ENCODE results near the gene SWSAP1. TPM values are rescaled to one million over a fixed set of nuclear protein-coding genes. Genes with fewer than 3 reads are reported as not detected.

The SWSAP1 gene
- polyA plus RNA-seq, 1 of the 3 experiments (the other 2 are of a cell fraction), result 2.8 TPM

- WGBS (ENCODE audit: low lambda C conversion rate), result 82% methylated on average over 5 of the region's 5 CpGs
- TF ChIP-seq CHD2 (IDR thresholded peaks at IDR 0.05; ENCODE audit: low read length, partially characterized antibody), result no peak
- TF ChIP-seq POLR2AphosphoS5 (IDR thresholded peaks at IDR 0.05; ENCODE audit: low read depth, low read length), result no peak
- no peak for TF ChIP-seq GABPA (IDR thresholded peaks at IDR 0.05; ENCODE audit: low read depth)
- no peak for TF ChIP-seq TAF1 (IDR thresholded peaks at IDR 0.05; ENCODE audit: borderline replicate concordance, low read depth, low read length)
- no peak for TF ChIP-seq EZH2phosphoT487 (IDR thresholded peaks at IDR 0.05; ENCODE audit: borderline replicate concordance, low read depth)
- no peak for TF ChIP-seq NFIC (IDR thresholded peaks at IDR 0.05; ENCODE audit: borderline replicate concordance)
- TF ChIP-seq FOXM1 (IDR thresholded peaks at IDR 0.05; ENCODE audit: low read depth), result no peak
- TF ChIP-seq USF2 (IDR thresholded peaks at IDR 0.05; ENCODE audit: borderline replicate concordance, low read depth, low read length), result no peak
- no peak for TF ChIP-seq RXRA (IDR thresholded peaks at IDR 0.05; ENCODE audit: borderline replicate concordance, low read depth)
- no peak for TF ChIP-seq MXI1 (IDR thresholded peaks at IDR 0.05; ENCODE audit: low read depth, low read length)
- no peak for TF ChIP-seq FOXJ3 (CRISPR knock-in tag; IDR thresholded peaks at IDR 0.05)
- no peak for TF ChIP-seq JUND (IDR thresholded peaks at IDR 0.05)
- no peak for TF ChIP-seq TCF12 (IDR thresholded peaks at IDR 0.05)
- no peak for TF ChIP-seq ELF1 (IDR thresholded peaks at IDR 0.05)
- no peak for TF ChIP-seq NRF1 (IDR thresholded peaks at IDR 0.05; ENCODE audit: low read depth, low read length)
- no peak for TF ChIP-seq GATA2 (CRISPR knock-in tag; IDR thresholded peaks at IDR 0.05)
- no peak for TF ChIP-seq YY1 (IDR thresholded peaks at IDR 0.05; ENCODE audit: low read depth)
- no peak for TF ChIP-seq RAD21 (IDR thresholded peaks at IDR 0.05; ENCODE audit: low read length)
- no peaks in the 10 kb centered on the region for H4K20me1 ChIP-seq (ENCODE audit: insufficient read depth)
- H3K9me3 ChIP-seq, result no peaks in the 10 kb centered on the region
- H3K4me2 ChIP-seq, result no peak overlapping the region
- no peak for DNase-seq
- H3K9me2 ChIP-seq, result no peaks in the 10 kb centered on the region
- H3K4me1 ChIP-seq (ENCODE audit: control insufficient read depth in 1 of 2, insufficient read depth in 2 of 2, low read depth in 1 of 2, low read length in 1 of 2), result peaks cover 0 to 14% of the 10 kb centered on the region in 2 experiments; a peak in 1 of 4 replicates
- H3K4me3 ChIP-seq (ENCODE audit: low read depth in 2 of 2, low read length in 1 of 2), result no peak overlapping the region
- H3K9ac ChIP-seq, result no peak overlapping the region
- H3K27ac ChIP-seq (ENCODE audit: low read depth in 2 of 2, low read length in 1 of 2), result peak overlapping the region in 1 of 2 experiments; percentile 64; a peak in 2 of 4 replicates
- peaks cover 10% of the 10 kb centered on the region; the same call in 1 of the 2 replicates for H3K79me2 ChIP-seq (ENCODE audit: insufficient read depth)
- peaks cover 7% of the 10 kb centered on the region for H3F3A ChIP-seq (replicated peaks; ENCODE audit: insufficient read depth)
- ChIA-PET CTCF (interaction anchor here (0.9 to 6.4 kb wide), 10 partner anchors 9 to 98 kb away, joined by 3 to 85 read pairs (median 16); partner anchors contain the start of genes ELAVL3, RGL3 and SWSAP1), POLR2A (interaction anchor here (1.2 to 4.3 kb wide), 5 partner anchors 10 to 98 kb away, joined by 7 to 30 read pairs (median 8); partner anchors contain the start of genes ODAD3, PRKCSH, RGL3 and SWSAP1)
- no peaks in the 10 kb centered on the region for H3K27me3 ChIP-seq (ENCODE audit: insufficient read depth)
- no peak overlapping the region for H2AFZ ChIP-seq (ENCODE audit: low read depth)
- no peaks in the 10 kb centered on the region for H3K36me3 ChIP-seq (replicated peaks in 1 of 2; ENCODE audit: control insufficient read depth in 1 of 2, insufficient read depth in 2 of 2, low read length in 1 of 2)
Measured at GRCh38 chr19:11384778-11385129, 10.3 kb downstream of the SWSAP1 start.

GRCh38 chr19:11387162-11388034 is 12.9 kb downstream of the SWSAP1 start:
- Histone ChIP-seq H3K4me3 (ENCODE audit: low read depth in 2 of 2, low read length in 1 of 2) (no peak overlapping the region), H3K9me3 (no peaks in the 10 kb centered on the region), H3K9me2 (no peaks in the 10 kb centered on the region), H3K36me3 (replicated peaks in 1 of 2; ENCODE audit: control insufficient read depth in 1 of 2, insufficient read depth in 2 of 2, low read length in 1 of 2) (no peaks in the 10 kb centered on the region), H3F3A (replicated peaks; ENCODE audit: insufficient read depth) (peaks cover 7% of the 10 kb centered on the region), H3K27ac (ENCODE audit: low read depth in 2 of 2, low read length in 1 of 2) (no peak overlapping the region), H3K4me1 (ENCODE audit: control insufficient read depth in 1 of 2, insufficient read depth in 2 of 2, low read depth in 1 of 2, low read length in 1 of 2) (no peaks in the 10 kb centered on the region; a peak in 1 of 4 replicates), H3K79me2 (ENCODE audit: insufficient read depth) (no peaks in the 10 kb centered on the region), H3K9ac (no peak overlapping the region), H3K4me2 (no peak overlapping the region), H4K20me1 (ENCODE audit: insufficient read depth) (no peaks in the 10 kb centered on the region), H3K27me3 (ENCODE audit: insufficient read depth) (no peaks in the 10 kb centered on the region), H2AFZ (ENCODE audit: low read depth) (no peak overlapping the region)
- no peak for DNase-seq
- ChIA-PET POLR2A (interaction anchor here (0.6 to 0.7 kb wide), 2 partner anchors 11 to 13 kb away, joined by 3 read pairs; no protein-coding TSS in a partner anchor), CTCF (interaction anchor here (0.9 to 1.5 kb wide), 4 partner anchors 10 to 95 kb away, joined by 3 read pairs; partner anchors contain the start of gene ODAD3)
- WGBS (ENCODE audit: low lambda C conversion rate), result 78% methylated on average over 19 of the region's 19 CpGs
- TF ChIP-seq EZH2phosphoT487 (IDR thresholded peaks at IDR 0.05; ENCODE audit: borderline replicate concordance, low read depth) (no peak), ZBTB33 (IDR thresholded peaks at IDR 0.05; ENCODE audit: borderline replicate concordance, low read depth) (no peak), IRF3 (IDR thresholded peaks at IDR 0.05; ENCODE audit: low read depth, low read length) (no peak), TCF12 (IDR thresholded peaks at IDR 0.05) (no peak), NFIC (IDR thresholded peaks at IDR 0.05; ENCODE audit: borderline replicate concordance) (no peak), SIN3A (IDR thresholded peaks at IDR 0.05; ENCODE audit: borderline replicate concordance, low read depth, low read length) (no peak), GATA2 (CRISPR knock-in tag; IDR thresholded peaks at IDR 0.05) (no peak), JUND (IDR thresholded peaks at IDR 0.05) (no peak), MAX (IDR thresholded peaks at IDR 0.05; ENCODE audit: low read depth) (no peak), TEAD4 (IDR thresholded peaks at IDR 0.05; ENCODE audit: borderline replicate concordance, insufficient read depth) (no peak)
